HG03432 (cell line): ENCODE measurements around the gene ELOA.
"Not testable (repeated sequence)": the region's sequence is repeated elsewhere in the genome, so short reads cannot be mapped to it uniquely, and the experiment has no call there.

Experiments
- ATAC-seq: cut with Tn5 transposase; IDR thresholded peaks from one replicate; pipeline ENCODE4 v1.9.1; 2021; ENCODE audit warnings: mild to moderate bottlenecking, moderate library complexity; ENCODE audit not compliant: unreplicated experiment

The ELOA gene

GRCh38 chr1:23732363-23733224 lies 10.7 kb upstream of the ELOA start:
- no peak for ATAC-seq

- ATAC-seq, result not testable (repeated sequence)
These were observed 10.0 kb upstream of the ELOA start for GRCh38 chr1:23733281-23733680.

GRCh38 chr1:23736437-23737134 lies 6.7 kb upstream of the ELOA start:
- ATAC-seq, result no peak

- ATAC-seq, result no peak
These were observed 1.7 kb upstream of the ELOA start for GRCh38 chr1:23741609-23742008.

GRCh38 chr1:23742670-23743286 lies 493 bp upstream of the ELOA start:
- peak; percentile 18 for ATAC-seq

- no peak for ATAC-seq
These were observed 2.2 kb downstream of the ELOA start for GRCh38 chr1:23745515-23745914.

- ATAC-seq, result no peak
These were observed 4.7 kb downstream of the ELOA start for GRCh38 chr1:23748016-23748415.

- ATAC-seq, result no peak
These were observed 8.0 kb downstream of the ELOA start for GRCh38 chr1:23751050-23751814.

GRCh38 chr1:23751815-23752200 lies 8.5 kb downstream of the ELOA start:
- no peak for ATAC-seq

- no peak for ATAC-seq
These were observed 9.6 kb downstream of the ELOA start for GRCh38 chr1:23752909-23753308.

GRCh38 chr1:23756676-23757075 lies 13.4 kb downstream of the ELOA start:
- no peak for ATAC-seq

GRCh38 chr1:23757812-23758211 lies 14.5 kb downstream of the ELOA start:
- ATAC-seq, result no peak

- ATAC-seq, result no peak
These were observed 16.0 kb downstream of the ELOA start for GRCh38 chr1:23759277-23759676.

GRCh38 chr1:23763041-23763577 lies 19.8 kb downstream of the ELOA start:
- no peak for ATAC-seq

GRCh38 chr1:23768733-23769132 lies 25.5 kb downstream of the ELOA start:
- ATAC-seq, result no peak

GRCh38 chr1:23772049-23772853 lies 29.0 kb downstream of the ELOA start:
- no peak for ATAC-seq

- ATAC-seq, result no peak
These were observed 29.6 kb downstream of the ELOA start for GRCh38 chr1:23772854-23773242.

- ATAC-seq, result no peak
These were observed 31.1 kb downstream of the ELOA start for GRCh38 chr1:23774174-23774880.

GRCh38 chr1:23776217-23776616 lies 32.9 kb downstream of the ELOA start:
- no peak for ATAC-seq
